Activated CD8-positive, alpha-beta memory T cell treated with anti-CD3 and anti-CD28 coated beads, Interleukin-2, amount 50 U/mL, for 1 hour (primary cell): Measurements from ENCODE around the gene FCER1A.
"Not testable (repeated sequence)": the region's sequence is repeated elsewhere in the genome, so short reads cannot be mapped to it uniquely, and the experiment has no call there.

Source experiments
- DNase-seq: peaks from one replicate; pipeline ENCODE4 v3.0.0-alpha.2; 2020; ENCODE audit errors: extremely low read depth

The FCER1A gene

DNA sequence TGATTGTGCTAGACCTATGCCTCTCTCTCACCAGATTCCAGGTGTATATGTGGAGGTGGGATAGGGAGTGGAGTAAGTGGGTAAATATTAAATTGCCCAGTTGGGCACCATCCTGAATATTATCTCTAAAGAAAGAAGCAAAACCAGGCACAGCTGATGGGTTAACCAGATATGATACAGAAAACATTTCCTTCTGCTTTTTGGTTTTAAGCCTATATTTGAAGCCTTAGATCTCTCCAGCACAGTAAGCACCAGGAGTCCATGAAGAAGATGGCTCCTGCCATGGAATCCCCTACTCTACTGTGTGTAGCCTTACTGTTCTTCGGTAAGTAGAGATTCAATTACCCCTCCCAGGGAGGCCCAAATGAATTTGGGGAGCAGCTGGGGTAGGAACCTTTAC, at the start of gene FCER1A:
Gene FCER1A (plus strand): TSS at position 242 of the 400 bp plus-strand sequence. CDS start 29 bp downstream, at position 271.
- DNase-seq = no peak

DNA sequence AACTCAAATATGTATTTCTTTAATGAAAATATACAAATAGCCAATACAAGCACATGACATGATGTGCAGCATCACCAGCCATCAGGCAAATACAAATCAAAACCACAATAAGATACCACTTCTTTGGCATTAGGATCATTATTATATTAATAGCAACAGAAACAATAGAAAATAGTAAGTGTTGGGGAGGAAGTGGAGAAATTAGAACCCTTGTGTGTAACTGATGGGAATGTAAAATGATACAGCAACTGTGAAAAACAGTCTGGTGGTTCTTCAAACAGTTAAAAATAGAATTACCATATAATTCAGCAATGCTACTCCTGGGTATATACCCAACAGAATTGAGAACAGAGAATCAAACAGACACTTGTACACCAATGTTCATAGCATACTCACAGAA, 40.8 kb upstream of the FCER1A start:
- DNase-seq = no peak

DNA sequence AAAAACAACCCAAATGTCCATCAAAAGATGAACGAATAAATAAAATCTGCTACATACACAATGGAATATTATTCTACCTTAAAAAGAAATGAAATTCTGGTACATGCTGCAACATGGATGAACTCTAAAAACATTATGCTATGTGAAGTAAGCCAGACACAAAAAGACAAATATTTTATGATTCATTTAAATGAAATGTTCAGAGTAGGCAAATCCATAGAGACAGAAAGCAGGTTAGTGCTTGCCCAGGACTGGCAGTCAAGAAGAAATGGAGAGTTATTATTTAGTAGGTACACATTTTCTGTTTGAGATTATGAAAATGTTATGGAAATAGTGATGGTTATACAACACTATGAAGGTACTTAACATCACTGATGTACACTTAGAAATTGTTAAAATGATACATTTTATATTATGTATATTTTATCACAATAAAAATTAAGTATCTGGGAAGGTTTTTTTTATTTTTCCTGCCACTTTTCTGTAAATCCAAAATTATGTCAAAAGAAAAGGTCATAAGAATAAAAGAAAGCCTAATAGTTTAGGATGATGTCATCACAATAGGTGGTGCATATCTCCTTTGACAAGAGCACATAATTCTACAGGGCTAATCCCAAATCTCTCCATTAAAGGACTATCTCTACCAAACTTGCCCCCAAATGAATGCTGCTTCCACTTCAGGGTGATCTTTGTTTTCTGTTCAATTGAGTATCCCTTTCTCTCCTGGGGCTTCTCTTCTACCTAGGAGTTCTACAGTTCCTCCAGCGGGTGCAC, 40.2 kb upstream of the FCER1A start:
- no peak for DNase-seq

DNA sequence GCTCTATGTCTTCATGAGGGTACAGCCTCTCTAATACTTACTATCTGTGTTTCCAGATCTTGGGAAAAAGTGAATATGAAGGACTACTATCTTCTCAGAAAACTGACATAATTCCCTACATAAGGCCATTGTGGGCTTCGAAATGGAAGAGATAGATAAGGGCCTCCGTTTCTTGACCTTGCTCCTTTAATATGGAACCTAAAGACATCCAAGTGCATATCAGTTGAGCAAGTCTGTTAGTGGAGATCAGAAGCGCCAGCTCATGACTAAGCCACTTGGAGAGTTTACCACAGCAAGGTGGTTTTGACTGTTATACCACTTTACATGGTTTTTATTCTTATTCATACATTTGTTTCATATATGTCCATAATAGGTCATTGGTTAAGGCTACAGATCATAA, 35.3 kb upstream of the FCER1A start:
- DNase-seq = no peak

DNA sequence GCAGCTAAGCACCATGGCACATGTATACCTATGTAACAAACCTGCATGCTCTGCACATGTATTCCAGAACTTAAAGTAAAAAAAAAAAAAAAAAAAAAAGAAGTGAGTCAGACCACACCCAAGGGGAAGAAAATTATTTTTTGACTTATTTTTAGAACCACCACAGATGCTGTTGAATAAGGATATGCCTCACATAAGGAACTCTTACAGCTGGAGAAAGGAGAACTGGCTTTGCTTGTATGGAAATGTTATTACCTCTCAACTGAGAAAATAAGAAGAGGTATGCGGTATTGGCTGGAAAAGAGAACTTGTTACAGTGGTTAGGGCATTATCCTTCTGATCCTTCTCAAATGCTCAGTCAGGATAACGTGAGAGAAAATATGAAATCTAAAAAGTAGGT, 27.5 kb upstream of the FCER1A start:
- DNase-seq = no peak

DNA sequence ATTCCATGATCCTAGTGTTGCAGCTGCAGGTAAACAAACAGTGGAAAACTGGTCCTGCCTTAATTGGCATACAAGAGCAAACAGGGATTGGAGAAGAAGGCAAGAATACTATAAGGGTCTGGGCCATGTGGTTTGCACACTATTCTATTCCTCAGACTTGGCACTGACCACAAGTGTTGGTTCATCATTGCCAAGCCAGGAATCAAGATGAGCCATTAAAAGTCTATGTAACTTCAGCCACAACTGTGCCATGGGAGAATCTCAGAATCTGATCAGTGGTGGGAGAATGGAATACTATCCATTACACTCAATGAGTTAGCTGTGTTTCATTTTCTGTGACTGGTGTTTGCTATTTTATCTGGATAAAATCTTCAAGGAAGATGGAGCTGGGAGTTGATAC, 26.2 kb upstream of the FCER1A start:
- DNase-seq = no peak

DNA sequence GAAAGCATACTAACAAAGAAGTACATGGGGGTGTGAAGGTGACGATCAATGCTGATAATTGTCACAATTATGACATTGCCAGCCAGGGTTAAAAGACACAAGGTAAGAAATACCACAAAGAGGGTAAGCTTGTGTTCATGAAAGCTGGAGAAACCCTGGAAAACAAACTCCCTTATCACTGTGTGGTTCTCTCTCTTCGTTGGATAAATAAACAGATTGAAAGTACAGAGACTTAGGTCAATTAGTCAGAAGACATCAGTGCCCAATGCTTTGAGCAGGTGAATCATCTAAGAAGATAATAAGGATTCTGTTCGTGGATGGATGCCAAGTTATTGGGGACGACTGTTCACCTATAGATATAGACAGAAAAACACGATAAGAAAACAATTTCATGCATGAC, 22.4 kb upstream of the FCER1A start:
- DNase-seq = no peak

DNA sequence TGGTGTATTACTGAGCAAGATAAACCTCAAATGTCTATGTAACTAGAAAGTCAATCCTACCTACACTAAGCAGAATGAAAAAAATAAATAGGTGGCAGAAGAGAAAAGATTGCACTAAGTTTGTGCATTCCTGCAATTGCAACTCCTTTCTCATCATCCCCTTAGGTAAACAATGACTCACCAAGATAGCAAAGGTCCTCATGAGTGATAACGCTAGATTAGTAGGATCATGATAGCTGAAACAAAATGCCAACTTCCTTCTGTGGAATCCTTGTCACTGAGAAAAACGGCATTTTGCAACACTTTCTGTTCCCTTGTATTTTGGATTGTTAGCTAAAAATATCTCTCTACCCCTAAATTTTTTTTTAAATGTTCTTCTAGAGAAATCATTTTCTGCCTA, 20.0 kb upstream of the FCER1A start:
- DNase-seq = no peak

DNA sequence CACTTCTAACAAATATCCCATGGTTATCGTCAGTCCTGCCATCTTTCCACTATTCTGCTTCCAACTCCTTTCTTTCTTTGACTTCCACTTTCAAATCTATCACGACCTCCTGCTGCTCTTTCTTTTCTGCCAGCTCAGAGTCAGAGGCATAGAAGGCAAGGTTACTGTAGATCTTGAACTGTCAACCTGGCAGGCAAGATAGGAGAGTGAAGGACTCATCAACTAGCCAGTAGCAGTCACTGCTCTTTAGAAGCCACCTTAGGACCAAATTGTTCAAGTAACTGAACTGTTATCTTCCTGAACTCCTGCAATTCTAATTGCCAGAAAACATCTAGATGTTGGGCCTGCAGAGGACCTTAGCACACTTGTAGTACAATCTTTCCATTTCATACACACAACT, 13.1 kb upstream of the FCER1A start:
- DNase-seq = no peak

DNA sequence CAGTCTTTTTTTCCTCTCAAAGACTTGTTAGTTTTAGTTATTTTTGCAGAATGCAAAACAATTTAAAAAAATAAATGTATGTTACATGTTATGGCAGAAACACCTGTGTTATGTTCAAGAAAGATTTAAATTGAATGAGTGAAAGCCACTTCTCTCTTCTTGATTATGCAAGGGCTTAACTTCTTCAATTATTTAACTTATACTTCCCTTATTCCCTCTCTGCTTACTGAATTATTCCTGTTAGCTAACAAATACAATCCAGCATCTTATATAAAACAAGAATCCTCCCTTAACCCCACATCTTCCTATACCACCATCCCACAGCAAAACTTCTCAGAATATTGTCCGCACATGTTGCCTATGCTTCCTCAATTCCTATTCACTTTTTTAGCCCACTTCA, 10.7 kb upstream of the FCER1A start:
- DNase-seq = no peak

DNA sequence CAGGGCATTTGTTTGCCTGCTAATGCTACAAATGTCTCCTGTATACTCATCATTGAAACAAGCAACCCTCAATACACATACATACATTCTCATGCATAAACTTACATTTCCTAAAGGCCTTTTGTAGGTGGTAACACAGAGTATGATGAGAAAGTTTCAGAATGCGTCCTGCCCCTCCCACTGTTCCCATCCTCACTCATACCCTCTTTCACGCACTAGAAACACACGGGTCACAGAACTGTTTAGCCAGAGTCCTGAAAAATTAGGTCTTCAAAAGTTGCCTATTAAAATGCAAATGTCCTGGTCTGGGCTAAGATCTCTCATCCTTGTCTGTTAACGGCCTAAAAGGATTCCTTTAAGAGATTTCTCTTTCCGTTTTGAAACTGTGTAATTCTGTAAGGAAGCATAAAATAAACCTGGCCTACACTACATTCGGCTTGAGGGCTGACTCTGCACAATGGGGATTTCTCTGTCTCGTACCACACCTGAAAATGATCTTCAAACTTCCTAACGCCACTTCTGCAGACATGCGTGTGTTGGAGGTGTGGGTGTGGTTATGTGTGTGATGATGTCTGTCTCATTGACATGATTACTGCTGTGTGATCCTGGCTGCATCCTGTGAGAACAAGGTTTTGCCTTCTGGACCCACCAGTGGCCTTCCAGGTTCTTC, 5.3 kb upstream of the FCER1A start:
- no peak for DNase-seq

DNA sequence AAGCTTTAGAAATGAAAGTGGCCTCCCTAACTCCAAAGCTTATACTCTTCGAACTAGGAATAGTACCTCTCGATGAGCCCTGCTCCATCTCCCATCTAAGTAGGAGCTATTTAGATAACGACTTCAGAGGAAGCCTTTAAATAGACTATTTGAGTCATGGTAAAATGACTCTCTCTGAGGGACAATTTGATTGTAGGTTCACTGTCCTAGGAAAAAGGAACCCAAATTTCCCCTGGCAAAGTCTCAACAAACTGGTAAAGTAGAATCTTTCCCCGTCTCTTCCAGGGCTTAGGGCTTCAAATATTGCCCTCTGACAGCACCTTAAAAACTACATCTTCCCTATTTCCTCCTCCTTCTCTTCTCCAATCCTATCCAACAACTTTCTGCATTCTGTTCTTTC, 2.0 kb upstream of the FCER1A start:
- no peak for DNase-seq

DNA sequence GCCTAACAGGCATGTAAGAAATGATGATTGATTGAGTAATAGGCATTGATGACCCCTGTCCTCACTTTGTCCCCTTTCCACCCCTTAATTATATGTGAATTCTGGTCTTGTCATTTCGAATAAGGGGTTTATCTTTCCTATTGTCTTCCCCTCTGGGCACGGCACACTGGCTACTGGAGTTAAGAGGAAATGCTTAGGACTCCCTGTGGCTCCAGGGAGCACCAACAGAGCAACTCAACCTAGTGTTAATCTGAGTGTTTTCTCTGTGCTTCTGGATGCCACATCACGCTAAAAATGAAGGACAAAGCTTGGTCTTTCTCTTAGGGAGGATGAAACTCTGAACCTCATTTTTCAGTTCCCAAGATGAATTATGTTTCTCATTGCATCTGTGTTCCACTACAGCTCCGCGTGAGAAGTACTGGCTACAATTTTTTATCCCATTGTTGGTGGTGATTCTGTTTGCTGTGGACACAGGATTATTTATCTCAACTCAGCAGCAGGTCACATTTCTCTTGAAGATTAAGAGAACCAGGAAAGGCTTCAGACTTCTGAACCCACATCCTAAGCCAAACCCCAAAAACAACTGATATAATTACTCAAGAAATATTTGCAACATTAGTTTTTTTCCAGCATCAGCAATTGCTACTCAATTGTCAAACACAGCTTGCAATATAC, 5.3 kb downstream of the FCER1A start:
- no peak for DNase-seq

DNA sequence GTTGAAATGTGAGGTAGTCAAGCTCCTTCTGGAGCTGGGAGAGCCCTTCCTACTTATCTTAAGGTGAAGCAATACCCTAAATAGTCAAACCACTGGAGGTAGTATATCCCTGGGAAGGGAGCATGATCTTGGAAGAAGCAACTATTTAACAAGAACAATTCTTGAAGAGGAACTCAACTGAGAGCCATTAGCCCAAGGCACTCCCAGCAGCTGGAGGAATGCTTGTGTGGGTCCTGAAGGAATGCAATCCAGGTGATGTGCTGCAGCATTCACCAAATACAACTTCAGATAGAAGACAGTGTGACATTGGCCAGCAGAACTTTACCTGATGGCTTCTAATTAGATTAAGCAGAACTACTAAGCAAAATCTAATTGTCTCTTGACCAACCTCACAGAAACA, 9.5 kb downstream of the FCER1A start:
- no peak for DNase-seq

DNA sequence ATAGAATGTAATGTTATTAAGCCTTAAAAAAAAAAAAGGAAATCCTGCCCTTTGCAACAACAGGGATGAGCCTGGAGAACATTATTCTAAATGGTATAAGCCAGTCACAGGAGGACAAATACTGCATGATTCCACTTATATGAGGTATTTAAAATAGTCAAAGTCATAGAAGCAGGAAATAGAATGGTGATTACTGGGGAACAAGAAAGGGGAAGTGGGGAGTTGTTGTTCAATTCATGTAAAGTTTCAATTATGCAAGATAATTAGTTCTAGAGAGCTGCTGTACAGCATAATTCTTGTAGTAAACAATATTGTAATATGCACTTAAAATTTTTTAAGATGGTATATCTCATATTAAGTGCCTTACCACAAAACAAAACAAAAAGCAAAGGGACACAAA, 13.2 kb downstream of the FCER1A start:
- no peak for DNase-seq

DNA sequence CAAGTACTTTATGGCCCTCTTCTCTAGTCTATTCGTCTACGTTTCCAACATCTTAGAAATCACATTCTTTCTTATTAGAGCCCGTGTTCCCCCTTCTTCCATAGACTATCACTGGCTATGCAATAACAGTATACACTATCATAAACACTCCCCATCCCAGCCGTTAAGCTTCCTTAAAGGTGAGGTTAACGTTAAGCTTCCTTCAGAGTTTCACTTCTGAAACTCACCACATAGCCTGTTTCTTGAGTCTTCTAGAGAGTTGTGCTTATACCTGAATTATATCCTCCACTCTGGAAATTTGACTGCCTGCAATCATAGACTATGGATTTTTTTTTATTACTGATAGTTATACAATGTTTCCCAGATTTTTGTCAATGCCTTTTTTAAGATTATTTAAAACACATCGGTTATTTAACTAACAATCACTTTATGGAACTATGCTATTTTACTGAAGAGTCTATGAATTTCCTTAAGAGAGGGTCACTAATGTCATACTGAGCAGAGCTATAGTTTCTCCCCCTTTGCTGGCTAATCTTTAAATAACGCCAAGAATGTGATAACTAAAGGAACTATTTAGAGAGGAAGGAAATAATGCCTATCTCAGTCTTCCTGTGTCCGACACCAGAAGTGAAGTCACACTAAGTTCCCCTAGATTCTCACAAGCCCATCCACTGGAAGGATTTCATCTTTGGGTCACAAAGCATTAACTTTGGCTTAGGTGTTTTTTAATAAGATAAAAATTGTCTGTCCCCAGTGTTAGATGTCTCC, 16.8 kb downstream of the FCER1A start:
- DNase-seq = no peak

DNA sequence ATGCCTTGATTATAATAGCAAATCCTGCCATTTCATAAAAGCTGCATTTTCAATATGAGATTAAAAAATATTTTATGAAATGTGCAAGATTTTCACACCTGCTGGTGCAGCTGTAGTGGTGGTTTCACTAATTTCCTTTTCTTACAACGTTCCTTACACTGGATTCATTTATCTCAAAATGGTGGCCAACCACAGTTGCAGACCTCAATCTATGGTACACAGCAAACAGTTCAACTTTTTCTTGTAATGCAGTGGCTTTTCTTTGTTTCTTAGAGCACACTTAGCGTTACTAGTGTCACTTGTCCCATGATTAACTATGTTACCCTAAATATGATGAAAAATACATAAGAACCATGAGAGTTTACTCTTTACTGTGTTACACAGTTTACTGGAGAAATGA, 32.7 kb downstream of the FCER1A start:
- DNase-seq = no peak

DNA sequence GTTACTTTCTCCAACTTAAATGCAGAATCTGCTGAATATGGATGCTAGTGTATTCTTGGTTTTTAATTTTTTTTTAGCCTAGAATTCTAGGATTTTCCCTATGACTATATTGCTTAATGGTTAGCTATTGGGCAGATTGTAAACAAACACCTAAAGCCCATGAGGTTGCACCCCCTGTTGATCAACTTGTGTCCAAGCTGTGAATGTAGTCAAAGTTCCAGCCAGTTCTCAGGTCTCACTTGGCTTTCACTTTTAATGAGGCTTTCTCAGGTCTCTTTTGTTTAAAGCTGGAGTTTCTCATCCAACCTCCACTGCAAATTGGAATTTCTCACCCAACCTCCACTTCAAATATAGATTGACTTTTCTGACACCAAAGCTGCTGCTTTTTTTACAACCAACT, 35.9 kb downstream of the FCER1A start:
- no peak for DNase-seq

DNA sequence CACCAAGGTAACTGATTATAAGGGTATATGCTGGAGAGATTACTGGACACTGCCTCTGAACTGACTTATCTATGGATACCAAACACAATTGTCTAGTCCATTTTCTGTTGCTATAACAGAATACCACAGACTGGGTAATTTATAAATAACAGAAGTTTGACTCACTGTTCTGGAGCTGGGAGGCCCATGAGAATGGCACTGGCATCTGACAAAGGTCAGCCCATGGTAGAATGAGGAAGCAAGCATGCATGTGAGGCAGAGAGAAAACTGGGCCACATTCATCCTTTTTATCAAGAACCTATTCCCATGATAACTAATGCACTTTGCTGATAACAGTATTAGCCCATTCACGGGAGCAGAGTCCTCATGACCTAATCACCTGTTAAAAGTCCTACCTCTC, 37.4 kb downstream of the FCER1A start:
- DNase-seq = no peak

DNA sequence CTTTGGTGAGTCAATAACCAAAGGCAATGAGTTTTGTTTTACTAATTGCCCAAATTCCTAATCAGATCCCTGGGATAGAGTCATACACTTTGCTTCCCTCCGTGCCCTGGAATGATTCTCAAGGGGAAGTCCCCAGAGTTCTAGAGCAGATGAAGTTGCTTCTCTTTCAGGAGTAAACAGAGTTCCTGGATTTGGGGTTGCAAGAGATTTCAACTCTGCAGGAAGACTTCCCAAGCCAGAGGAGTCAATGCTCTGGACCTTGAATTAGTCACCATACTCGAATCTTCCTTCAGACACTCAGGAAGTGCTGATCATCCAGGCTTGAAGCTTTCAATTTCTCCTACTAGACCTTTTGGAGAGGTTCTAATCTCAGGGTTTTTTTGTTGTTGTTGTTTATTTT, 39.6 kb downstream of the FCER1A start:
- no peak for DNase-seq

DNA sequence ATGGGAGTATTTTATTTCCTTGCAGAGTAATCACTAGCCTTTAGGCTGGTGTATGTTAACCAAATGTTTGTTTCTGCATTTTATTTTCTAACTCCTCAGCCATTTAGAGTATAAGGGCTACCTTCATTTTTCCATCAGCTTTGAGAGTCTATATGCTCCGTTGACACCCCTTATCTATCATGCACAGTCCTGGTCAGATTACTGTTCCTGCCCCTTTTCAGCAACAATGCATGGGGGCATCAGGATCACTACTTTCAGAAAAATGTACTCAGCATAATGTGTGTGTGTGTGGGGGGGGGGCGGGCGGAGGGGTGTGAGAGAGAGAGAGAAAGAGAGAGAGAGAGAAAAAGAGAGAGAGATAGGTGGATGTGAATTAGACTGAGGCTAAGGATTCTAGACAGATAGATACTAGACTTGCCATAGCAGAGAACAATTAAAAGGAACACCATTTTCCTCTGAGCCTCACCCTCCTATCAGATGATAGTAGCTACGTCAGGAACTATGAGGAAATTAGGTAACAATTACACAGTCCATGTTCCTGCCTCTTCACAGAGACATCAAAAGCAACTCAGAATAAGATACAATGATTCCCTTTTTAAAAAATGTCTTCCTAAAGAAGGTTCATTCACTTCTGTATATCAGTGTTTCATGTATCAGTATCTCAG, 40.8 kb downstream of the FCER1A start:
- DNase-seq = no peak

DNA sequence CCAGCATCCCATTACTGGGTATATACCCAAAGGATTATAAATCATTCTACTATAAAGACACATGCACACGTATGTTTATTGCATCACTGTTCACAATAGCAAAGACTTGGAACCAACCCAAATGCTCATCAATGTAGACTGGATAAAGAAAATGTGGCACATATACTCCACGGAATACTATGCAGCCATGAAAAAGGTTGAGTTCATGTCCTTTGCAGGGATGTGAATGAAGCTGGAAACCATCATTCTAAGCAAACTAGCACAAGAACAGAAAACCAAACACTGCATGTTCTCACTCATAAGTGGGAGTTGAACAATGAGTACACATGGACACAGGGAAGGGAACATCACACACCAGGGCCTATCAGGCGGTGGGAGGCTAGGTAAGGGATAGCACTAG, 47.2 kb downstream of the FCER1A start:
- not testable (repeated sequence) for DNase-seq
